SK-N-SH (cell line): ENCODE data around the gene AFAP1.
A peak's percentile ranks its signal among the peaks of the same experiment; 100 is the strongest.

ENCODE experiments used
- EZH2phosphoT487 ChIP-seq: fragments of 200-600 bp; sonication (generic); IDR thresholded peaks from 2 replicates; pipeline ENCODE4 v1.6.1; 2017; ENCODE audit warnings: low read depth, mixed run types, mild to moderate bottlenecking, antibody characterized with exemption, moderate library complexity, borderline replicate concordance
- FOSL2 ChIP-seq: IDR thresholded peaks from 2 replicates; pipeline ENCODE4 v1.4.0; 2012; ENCODE audit warnings: low read depth, mild to moderate bottlenecking, moderate library complexity, borderline replicate concordance
- GABPA ChIP-seq: IDR thresholded peaks from 2 replicates; pipeline ENCODE4 v1.4.0; 2012; ENCODE audit warnings: low read depth, mild to moderate bottlenecking
- RAD21 ChIP-seq: IDR thresholded peaks from 2 replicates; pipeline ENCODE4 v1.6.1; 2012; ENCODE audit warnings: mild to moderate bottlenecking, low read length
- RFX5 ChIP-seq: IDR thresholded peaks from 2 replicates; pipeline ENCODE4 v1.6.1; 2012; ENCODE audit warnings: mild to moderate bottlenecking, improper control_type of control experiment, low read length
- SIN3A ChIP-seq: IDR thresholded peaks from 2 replicates; pipeline ENCODE4 v1.6.1; 2012; ENCODE audit warnings: low read depth, mild to moderate bottlenecking, low read length, moderate library complexity, borderline replicate concordance
- SMC3 ChIP-seq: IDR thresholded peaks from 2 replicates; pipeline ENCODE4 v1.6.1; 2012; ENCODE audit warnings: low read depth, low read length, improper control_type of control experiment
- TAF1 ChIP-seq: IDR thresholded peaks from 2 replicates; pipeline ENCODE4 v1.6.1; 2012; ENCODE audit warnings: low read depth, mild to moderate bottlenecking, low read length, moderate library complexity, borderline replicate concordance
- YY1 ChIP-seq: IDR thresholded peaks from 2 replicates; pipeline ENCODE4 v1.4.0; 2012; ENCODE audit warnings: low read depth, mild to moderate bottlenecking
- TF ChIP-seq, protein P1 (sequence below): IDR thresholded peaks from 2 replicates; pipeline ENCODE4; 2012
- TF ChIP-seq, protein P2 (sequence below): fragments of 200-600 bp; sonication (generic); IDR thresholded peaks from 2 replicates; pipeline ENCODE4 v1.6.1; 2017; ENCODE audit warnings: antibody characterized with exemption, mild to moderate bottlenecking, moderate library complexity
- TF ChIP-seq, protein P3 (sequence below): fragments of 150-350 bp; IDR thresholded peaks from 2 replicates; pipeline ENCODE4 v1.6.1; 2016; ENCODE audit warnings: mild to moderate bottlenecking, low read depth, low read length

DNA sequence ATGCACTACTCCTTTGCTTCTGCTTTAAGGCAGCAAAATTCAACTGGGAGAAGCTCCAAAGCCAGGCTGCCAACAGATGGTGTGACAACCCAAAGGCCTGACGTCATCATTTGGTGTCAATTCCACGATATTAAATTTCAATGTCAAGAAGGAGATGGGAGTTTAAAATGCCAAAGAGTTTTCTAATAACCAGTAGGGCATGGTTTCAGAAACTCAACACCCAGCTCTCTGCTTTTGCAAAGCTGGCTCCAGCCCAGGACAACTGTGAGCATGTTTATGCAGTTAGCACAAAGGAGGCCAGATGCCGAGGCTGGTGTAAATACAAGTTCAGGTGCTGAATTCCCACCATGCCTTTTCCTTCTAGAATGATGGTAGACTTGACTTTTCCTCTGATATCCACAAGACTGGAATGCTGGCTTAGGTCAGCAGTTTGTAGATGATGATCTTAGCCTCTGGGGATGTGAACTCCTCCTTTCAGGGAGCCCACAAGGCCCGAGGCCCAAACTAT lies 67.3 kb downstream of the AFAP1 start:
- TF ChIP-seq, protein P1, sequence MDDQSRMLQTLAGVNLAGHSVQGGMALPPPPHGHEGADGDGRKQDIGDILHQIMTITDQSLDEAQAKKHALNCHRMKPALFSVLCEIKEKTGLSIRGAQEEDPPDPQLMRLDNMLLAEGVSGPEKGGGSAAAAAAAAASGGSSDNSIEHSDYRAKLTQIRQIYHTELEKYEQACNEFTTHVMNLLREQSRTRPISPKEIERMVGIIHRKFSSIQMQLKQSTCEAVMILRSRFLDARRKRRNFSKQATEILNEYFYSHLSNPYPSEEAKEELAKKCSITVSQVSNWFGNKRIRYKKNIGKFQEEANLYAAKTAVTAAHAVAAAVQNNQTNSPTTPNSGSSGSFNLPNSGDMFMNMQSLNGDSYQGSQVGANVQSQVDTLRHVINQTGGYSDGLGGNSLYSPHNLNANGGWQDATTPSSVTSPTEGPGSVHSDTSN = peak; percentile 85
- TF ChIP-seq, protein P2, sequence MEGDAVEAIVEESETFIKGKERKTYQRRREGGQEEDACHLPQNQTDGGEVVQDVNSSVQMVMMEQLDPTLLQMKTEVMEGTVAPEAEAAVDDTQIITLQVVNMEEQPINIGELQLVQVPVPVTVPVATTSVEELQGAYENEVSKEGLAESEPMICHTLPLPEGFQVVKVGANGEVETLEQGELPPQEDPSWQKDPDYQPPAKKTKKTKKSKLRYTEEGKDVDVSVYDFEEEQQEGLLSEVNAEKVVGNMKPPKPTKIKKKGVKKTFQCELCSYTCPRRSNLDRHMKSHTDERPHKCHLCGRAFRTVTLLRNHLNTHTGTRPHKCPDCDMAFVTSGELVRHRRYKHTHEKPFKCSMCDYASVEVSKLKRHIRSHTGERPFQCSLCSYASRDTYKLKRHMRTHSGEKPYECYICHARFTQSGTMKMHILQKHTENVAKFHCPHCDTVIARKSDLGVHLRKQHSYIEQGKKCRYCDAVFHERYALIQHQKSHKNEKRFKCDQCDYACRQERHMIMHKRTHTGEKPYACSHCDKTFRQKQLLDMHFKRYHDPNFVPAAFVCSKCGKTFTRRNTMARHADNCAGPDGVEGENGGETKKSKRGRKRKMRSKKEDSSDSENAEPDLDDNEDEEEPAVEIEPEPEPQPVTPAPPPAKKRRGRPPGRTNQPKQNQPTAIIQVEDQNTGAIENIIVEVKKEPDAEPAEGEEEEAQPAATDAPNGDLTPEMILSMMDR = no peak
- TF ChIP-seq RFX5 (no peak), GABPA (no peak), SMC3 (no peak; the same call in 1 of the 2 replicates), YY1 (no peak), TAF1 (no peak), RAD21 (no peak), EZH2phosphoT487 (no peak), FOSL2 (peak; percentile 28; the same call in 1 of the 2 replicates), SIN3A (peak; percentile 51; the same call in 1 of the 2 replicates)
- TF ChIP-seq, protein P3, sequence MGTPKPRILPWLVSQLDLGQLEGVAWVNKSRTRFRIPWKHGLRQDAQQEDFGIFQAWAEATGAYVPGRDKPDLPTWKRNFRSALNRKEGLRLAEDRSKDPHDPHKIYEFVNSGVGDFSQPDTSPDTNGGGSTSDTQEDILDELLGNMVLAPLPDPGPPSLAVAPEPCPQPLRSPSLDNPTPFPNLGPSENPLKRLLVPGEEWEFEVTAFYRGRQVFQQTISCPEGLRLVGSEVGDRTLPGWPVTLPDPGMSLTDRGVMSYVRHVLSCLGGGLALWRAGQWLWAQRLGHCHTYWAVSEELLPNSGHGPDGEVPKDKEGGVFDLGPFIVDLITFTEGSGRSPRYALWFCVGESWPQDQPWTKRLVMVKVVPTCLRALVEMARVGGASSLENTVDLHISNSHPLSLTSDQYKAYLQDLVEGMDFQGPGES = no peak
